SK-N-SH (cell line): ENCODE results near the gene TNPO1.

ENCODE experiments used
- ELF1 ChIP-seq: IDR thresholded peaks from 2 replicates; pipeline ENCODE4 v1.4.0; 2012
- FOSL2 ChIP-seq: IDR thresholded peaks from 2 replicates; pipeline ENCODE4 v1.4.0; 2012; ENCODE audit warnings: low read depth, mild to moderate bottlenecking, moderate library complexity, borderline replicate concordance
- FOXJ3 ChIP-seq: sonication (generic); formaldehyde crosslinking; IDR thresholded peaks from 2 replicates; pipeline ENCODE4 v1.5.1; 2020; ENCODE audit warnings: mild to moderate bottlenecking, missing genetic modification reagents
- FOXM1 ChIP-seq: IDR thresholded peaks from 2 replicates; pipeline ENCODE4 v1.4.0; 2012; ENCODE audit warnings: low read depth, mild to moderate bottlenecking
- GABPA ChIP-seq: IDR thresholded peaks from 2 replicates; pipeline ENCODE4 v1.4.0; 2012; ENCODE audit warnings: low read depth, mild to moderate bottlenecking
- POLR2AphosphoS5 ChIP-seq: IDR thresholded peaks from 2 replicates; pipeline ENCODE4 v1.6.1; 2012; ENCODE audit warnings: low read depth, low read length
- YY1 ChIP-seq: IDR thresholded peaks from 2 replicates; pipeline ENCODE4 v1.4.0; 2012; ENCODE audit warnings: low read depth, mild to moderate bottlenecking
- TF ChIP-seq, protein P1 (sequence below): fragments of 200-600 bp; sonication (generic); IDR thresholded peaks from 2 replicates; pipeline ENCODE4 v1.6.1; 2017; ENCODE audit warnings: antibody characterized with exemption, mild to moderate bottlenecking, moderate library complexity
- TF ChIP-seq, protein P2 (sequence below): IDR thresholded peaks from 2 replicates; pipeline ENCODE4 v1.6.1; 2012; ENCODE audit warnings: mild to moderate bottlenecking, low read depth, low read length, moderate library complexity

DNA sequence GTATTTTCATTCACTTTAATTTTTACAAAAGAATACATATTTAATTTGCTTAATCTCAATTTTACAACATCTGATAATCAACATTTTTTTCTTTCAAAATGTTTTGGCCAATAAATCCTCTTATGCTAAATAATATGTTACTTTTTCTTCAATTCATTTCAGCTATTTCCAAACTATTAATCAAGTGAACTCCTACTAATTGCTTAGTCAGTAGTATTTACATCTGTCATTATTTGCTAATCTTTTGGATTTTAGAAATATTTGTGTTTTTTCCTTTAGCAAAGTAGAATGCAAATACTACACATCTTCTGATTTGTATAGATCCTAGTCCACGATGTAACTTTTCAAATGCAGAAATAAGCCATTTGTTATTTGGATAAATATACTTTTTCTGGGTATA, 1.6 kb upstream of the TNPO1 start:
- TF ChIP-seq, protein P1, sequence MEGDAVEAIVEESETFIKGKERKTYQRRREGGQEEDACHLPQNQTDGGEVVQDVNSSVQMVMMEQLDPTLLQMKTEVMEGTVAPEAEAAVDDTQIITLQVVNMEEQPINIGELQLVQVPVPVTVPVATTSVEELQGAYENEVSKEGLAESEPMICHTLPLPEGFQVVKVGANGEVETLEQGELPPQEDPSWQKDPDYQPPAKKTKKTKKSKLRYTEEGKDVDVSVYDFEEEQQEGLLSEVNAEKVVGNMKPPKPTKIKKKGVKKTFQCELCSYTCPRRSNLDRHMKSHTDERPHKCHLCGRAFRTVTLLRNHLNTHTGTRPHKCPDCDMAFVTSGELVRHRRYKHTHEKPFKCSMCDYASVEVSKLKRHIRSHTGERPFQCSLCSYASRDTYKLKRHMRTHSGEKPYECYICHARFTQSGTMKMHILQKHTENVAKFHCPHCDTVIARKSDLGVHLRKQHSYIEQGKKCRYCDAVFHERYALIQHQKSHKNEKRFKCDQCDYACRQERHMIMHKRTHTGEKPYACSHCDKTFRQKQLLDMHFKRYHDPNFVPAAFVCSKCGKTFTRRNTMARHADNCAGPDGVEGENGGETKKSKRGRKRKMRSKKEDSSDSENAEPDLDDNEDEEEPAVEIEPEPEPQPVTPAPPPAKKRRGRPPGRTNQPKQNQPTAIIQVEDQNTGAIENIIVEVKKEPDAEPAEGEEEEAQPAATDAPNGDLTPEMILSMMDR, result no peak
- TF ChIP-seq YY1 (no peak), FOSL2 (no peak), FOXM1 (no peak), ELF1 (no peak), GABPA (no peak), FOXJ3 (CRISPR knock-in tag) (no peak), POLR2AphosphoS5 (no peak)
- TF ChIP-seq, protein P2, sequence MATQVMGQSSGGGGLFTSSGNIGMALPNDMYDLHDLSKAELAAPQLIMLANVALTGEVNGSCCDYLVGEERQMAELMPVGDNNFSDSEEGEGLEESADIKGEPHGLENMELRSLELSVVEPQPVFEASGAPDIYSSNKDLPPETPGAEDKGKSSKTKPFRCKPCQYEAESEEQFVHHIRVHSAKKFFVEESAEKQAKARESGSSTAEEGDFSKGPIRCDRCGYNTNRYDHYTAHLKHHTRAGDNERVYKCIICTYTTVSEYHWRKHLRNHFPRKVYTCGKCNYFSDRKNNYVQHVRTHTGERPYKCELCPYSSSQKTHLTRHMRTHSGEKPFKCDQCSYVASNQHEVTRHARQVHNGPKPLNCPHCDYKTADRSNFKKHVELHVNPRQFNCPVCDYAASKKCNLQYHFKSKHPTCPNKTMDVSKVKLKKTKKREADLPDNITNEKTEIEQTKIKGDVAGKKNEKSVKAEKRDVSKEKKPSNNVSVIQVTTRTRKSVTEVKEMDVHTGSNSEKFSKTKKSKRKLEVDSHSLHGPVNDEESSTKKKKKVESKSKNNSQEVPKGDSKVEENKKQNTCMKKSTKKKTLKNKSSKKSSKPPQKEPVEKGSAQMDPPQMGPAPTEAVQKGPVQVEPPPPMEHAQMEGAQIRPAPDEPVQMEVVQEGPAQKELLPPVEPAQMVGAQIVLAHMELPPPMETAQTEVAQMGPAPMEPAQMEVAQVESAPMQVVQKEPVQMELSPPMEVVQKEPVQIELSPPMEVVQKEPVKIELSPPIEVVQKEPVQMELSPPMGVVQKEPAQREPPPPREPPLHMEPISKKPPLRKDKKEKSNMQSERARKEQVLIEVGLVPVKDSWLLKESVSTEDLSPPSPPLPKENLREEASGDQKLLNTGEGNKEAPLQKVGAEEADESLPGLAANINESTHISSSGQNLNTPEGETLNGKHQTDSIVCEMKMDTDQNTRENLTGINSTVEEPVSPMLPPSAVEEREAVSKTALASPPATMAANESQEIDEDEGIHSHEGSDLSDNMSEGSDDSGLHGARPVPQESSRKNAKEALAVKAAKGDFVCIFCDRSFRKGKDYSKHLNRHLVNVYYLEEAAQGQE, result no peak
